ENCODE results near the gene HMCN2. TPM values are rescaled to one million over a fixed set of nuclear protein-coding genes. Genes with fewer than 3 reads are reported as not detected.

HMCN2 gene
- total and polyA plus RNA-seq, 2 of the 4 experiments (the other 2 are of a cell fraction) = 0.02 TPM; not detected in 1

DNA sequence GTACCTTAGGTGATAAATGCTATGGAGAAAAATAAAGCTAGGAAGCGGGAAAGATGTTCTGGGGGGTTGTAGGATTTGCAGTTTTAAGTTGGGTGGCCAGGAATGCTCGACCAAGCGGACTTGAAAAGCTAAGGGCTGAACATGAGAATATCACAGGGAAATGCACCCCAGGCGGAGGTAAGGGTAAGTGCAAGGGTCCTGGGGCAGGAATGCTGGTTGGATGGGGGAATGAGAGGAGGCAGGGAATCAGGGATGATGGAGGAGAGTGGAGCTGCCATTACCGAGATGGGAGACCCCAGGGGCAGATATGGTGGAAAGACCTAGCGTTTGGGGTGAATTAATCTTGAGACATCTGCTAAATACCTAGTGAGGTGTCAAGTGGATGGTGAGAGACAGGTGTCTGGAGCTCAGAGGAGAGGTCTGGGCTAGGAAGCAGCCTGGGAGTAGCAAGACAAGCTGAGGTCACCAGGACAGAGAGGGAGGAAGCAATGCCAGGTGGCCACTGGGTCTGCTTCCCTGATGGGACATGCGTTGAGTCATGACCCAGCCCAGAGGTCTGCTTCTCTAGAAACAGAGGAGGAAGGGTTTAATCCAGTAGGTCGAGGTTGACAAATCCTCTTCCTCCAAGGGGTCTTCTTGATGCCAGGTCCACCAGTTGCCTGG lies 101.5 kb downstream of the HMCN2 start:
- no peak overlapping the region for H3K18ac ChIP-seq (ENCODE audit: low read depth, low read length)
- no peak overlapping the region for H3K27ac ChIP-seq (ENCODE audit: insufficient read depth, low read length)
- H4K20me1 ChIP-seq (ENCODE audit: insufficient read depth, low read length) = no peaks in the 10 kb centered on the region
- no peak overlapping the region for H3K4ac ChIP-seq (ENCODE audit: low read depth, low read length)
- H3K23ac ChIP-seq (ENCODE audit: low read depth, low read length) = no peak overlapping the region
- no TSS peak for BruUV-seq (replicated peaks)
- in situ Hi-C loops (cut with MboI; ENCODE audit: low sequenced_read_pairs) = no loop called here
- H2AFZ ChIP-seq (replicated peaks; ENCODE audit: low read length, poor library complexity) = no peak overlapping the region
- no peak overlapping the region for H4K5ac ChIP-seq (ENCODE audit: low read depth, low read length)
- H2AK9ac ChIP-seq (replicated peaks; ENCODE audit: low read depth, low read length, poor library complexity) = no peak overlapping the region
- no peaks in the 10 kb centered on the region for H3K9me1 ChIP-seq (ENCODE audit: insufficient read depth, low read length)
- DNase-seq = no peak
- no peak overlapping the region for H3K4me2 ChIP-seq (ENCODE audit: low read depth, low read length)
- H2BK120ac ChIP-seq (ENCODE audit: low read depth, low read length) = no peak overlapping the region
- POLR2A ChIA-PET (ENCODE audit: unreplicated experiment) = no interaction called here
- H4K8ac ChIP-seq (ENCODE audit: low read depth in 2 of 2, low read length in 2 of 2) = no peak overlapping the region
- no peak overlapping the region for H2BK15ac ChIP-seq (ENCODE audit: low read depth, low read length)
- H3K14ac ChIP-seq (replicated peaks; ENCODE audit: low read depth, low read length) = no peak overlapping the region
- H3K4me3 ChIP-seq (ENCODE audit: insufficient read depth, low read depth, low read length) = no peak overlapping the region
- no peak overlapping the region for H2AK5ac ChIP-seq (ENCODE audit: low read depth, low read length)
- H4K91ac ChIP-seq (ENCODE audit: insufficient read depth, low read depth, low read length) = no peak overlapping the region
- no peaks in the 10 kb centered on the region for H3K36me3 ChIP-seq (ENCODE audit: control insufficient read depth, insufficient read depth, low read length)
- peaks cover 36% of the 10 kb centered on the region for H3K27me3 ChIP-seq (ENCODE audit: control insufficient read depth, insufficient read depth, low read length)
- TF ChIP-seq, protein P1, sequence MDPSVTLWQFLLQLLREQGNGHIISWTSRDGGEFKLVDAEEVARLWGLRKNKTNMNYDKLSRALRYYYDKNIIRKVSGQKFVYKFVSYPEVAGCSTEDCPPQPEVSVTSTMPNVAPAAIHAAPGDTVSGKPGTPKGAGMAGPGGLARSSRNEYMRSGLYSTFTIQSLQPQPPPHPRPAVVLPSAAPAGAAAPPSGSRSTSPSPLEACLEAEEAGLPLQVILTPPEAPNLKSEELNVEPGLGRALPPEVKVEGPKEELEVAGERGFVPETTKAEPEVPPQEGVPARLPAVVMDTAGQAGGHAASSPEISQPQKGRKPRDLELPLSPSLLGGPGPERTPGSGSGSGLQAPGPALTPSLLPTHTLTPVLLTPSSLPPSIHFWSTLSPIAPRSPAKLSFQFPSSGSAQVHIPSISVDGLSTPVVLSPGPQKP (IDR thresholded peaks at IDR 0.05; ENCODE audit: borderline replicate concordance, low read depth, low read length) = no peak
- TF ChIP-seq MAFK (IDR thresholded peaks at IDR 0.05; ENCODE audit: low read depth, low read length) = no peak
- no peak for TF ChIP-seq MAZ (IDR thresholded peaks at IDR 0.05; ENCODE audit: borderline replicate concordance, low read depth, low read length)
- no peak for TF ChIP-seq CEBPB (IDR thresholded peaks at IDR 0.05; ENCODE audit: low read depth, low read length)
- TF ChIP-seq NFE2L2 (IDR thresholded peaks at IDR 0.05; ENCODE audit: low read depth, low read length) = no peak
- TF ChIP-seq RAD21 (IDR thresholded peaks at IDR 0.05; ENCODE audit: low read length) = no peak
- no peak for TF ChIP-seq POLR2A (IDR thresholded peaks at IDR 0.05; ENCODE audit: low read depth, low read length)
- TF ChIP-seq BHLHE40 (IDR thresholded peaks at IDR 0.05; ENCODE audit: low read depth, low read length) = no peak
- TF ChIP-seq SMC3 (IDR thresholded peaks at IDR 0.05; ENCODE audit: low read depth, low read length) = no peak
- ATAC-seq (ENCODE audit: low read depth) = no peak
- CTCF ChIA-PET = interaction anchor here (0.5 kb wide), 1 partner anchor 196 kb away, joined by 4 read pairs; no protein-coding TSS in a partner anchor
- dilution Hi-C loops (cut with HindIII; ENCODE audit: low sequenced_read_pairs, unreplicated experiment) = no loop called here
- H3K9ac ChIP-seq (ENCODE audit: low read depth, low read length) = no peak overlapping the region
- H3K56ac ChIP-seq (ENCODE audit: extremely low read depth, insufficient read depth, low read length) = no peak overlapping the region
- H3K4me1 ChIP-seq (ENCODE audit: control insufficient read depth, insufficient read depth, low read length) = no peaks in the 10 kb centered on the region
- WGBS, 2 experiments (ENCODE audit: extremely low coverage in 2 of 2, insufficient read length in 1 of 2) = 64% methylated on average over 6 of the region's 8 CpGs; no CpG with 5 or more reads in 1 of the 2 experiments
- H3K79me1 ChIP-seq (ENCODE audit: low read depth in 1 of 2, low read length in 2 of 2) = no peaks in the 10 kb centered on the region
- H2BK5ac ChIP-seq (ENCODE audit: low read depth, low read length, poor library complexity, severe bottlenecking) = no peak overlapping the region
- intact Hi-C loops (cut with micrococcal nuclease) = loop anchor here (10.0 kb wide), 1 partner anchor 318 kb away; no protein-coding TSS in a partner anchor
- no peaks in the 10 kb centered on the region for H3K9me3 ChIP-seq (ENCODE audit: control insufficient read depth, insufficient read depth, low read length)
- no peak overlapping the region for H2BK20ac ChIP-seq (ENCODE audit: low read depth, low read length)
